Measurements from ENCODE around the gene PTPRN2. TPM values are rescaled to one million over a fixed set of nuclear protein-coding genes. Genes with fewer than 3 reads are reported as not detected.

PTPRN2 gene
- total and polyA plus RNA-seq, 9 of the 15 experiments (the other 6 are each of a cell fraction or from before 2014, with no cell fraction given), result not detected

DNA sequence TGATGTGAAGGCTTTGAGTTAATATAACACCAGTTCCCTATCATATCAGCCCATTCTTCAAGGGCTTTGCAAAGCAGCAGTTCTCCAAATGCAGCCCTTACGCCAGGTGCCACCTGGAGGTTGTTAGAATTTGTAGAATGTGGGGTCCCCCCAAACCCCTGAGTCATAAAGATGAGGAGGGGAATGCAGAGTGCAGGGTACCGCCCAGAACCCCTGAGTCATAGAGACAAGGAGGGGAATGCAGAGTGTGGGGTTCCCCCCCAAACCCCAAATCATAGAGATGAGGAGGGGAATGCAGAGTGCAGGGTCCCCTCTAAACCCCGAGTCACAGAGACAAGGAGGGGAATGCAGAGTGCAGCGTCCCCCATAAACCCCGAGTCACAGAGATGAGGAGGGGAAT, 605.8 kb downstream of the PTPRN2 start:
- DNase-seq (ENCODE audit: extremely low read depth in 1 of 4, low spot score in 3 of 4) (no peak), FAIRE-seq (no peak), ATAC-seq (no peak)
- Histone ChIP-seq H3K27ac (ENCODE audit: extremely low read depth, low read depth, low read length) (no peak overlapping the region), H2AFZ (ENCODE audit: low read depth, low read length) (no peak overlapping the region), H3K36me3 (ENCODE audit: control insufficient read depth, insufficient read depth, low read length) (no peaks in the 10 kb centered on the region), H3K79me2 (ENCODE audit: control insufficient read depth, insufficient read depth, low read length) (no peaks in the 10 kb centered on the region), H3K27me3 (ENCODE audit: control insufficient read depth in 2 of 2, insufficient read depth in 2 of 2, low read length in 2 of 2) (peaks cover 18 to 56% of the 10 kb centered on the region in 2 experiments), H3K9ac (ENCODE audit: insufficient read depth in 1 of 2, low read depth in 2 of 2, low read length in 2 of 2) (no peak overlapping the region), H3K4me3 (no peak overlapping the region), H3K9me3 (replicated peaks; ENCODE audit: control insufficient read depth, insufficient read depth, low read depth, low read length) (no peaks in the 10 kb centered on the region), H3K9me1 (ENCODE audit: control insufficient read depth, insufficient read depth, low read length) (no peaks in the 10 kb centered on the region), H4K20me1 (replicated peaks; ENCODE audit: control insufficient read depth, insufficient read depth, low read length) (peaks cover 11% of the 10 kb centered on the region; the same call in 1 of the 2 replicates), H3K4me1 (replicated peaks in 1 of 2; ENCODE audit: control insufficient read depth in 2 of 2, insufficient read depth in 2 of 2, low read length in 2 of 2) (no peaks in the 10 kb centered on the region), H3K4me2 (ENCODE audit: insufficient read depth, low read length) (no peak overlapping the region)
- ChIA-PET POLR2A (no interaction called here), CTCF (ENCODE audit: low intra/inter-chr PET ratio) (no interaction called here)
- in situ Hi-C loops (cut with MboI) (no loop called here), intact Hi-C loops (cut with micrococcal nuclease) (no loop called here)
- BruUV-seq (replicated peaks), result no TSS peak
- under 1% methylated on average over 5 of the region's 5 CpGs for WGBS (ENCODE audit: insufficient coverage, low coverage, missing lambda C conversion rate)
- no peak for TF ChIP-seq ZNF518B (CRISPR knock-in tag; IDR thresholded peaks at IDR 0.05)
- TF ChIP-seq ZNF75A (CRISPR knock-in tag; IDR thresholded peaks at IDR 0.05), result no peak

GRCh38 chr7:157980774-157981173, 606.8 kb downstream of the PTPRN2 start:
- H3K27me3 ChIP-seq (ENCODE audit: control insufficient read depth in 2 of 2, insufficient read depth in 2 of 2, low read length in 2 of 2), result peaks cover 12 to 54% of the 10 kb centered on the region in 2 experiments; a peak in 4 of 5 replicates
- H3K9ac ChIP-seq (ENCODE audit: insufficient read depth in 1 of 2, low read depth in 2 of 2, low read length in 2 of 2), result no peak overlapping the region
- H3K36me3 ChIP-seq (ENCODE audit: control insufficient read depth, insufficient read depth, low read length), result no peaks in the 10 kb centered on the region
- no peak overlapping the region for H3K27ac ChIP-seq (ENCODE audit: extremely low read depth, low read depth, low read length)
- H3K4me2 ChIP-seq (ENCODE audit: insufficient read depth, low read length), result no peak overlapping the region
- WGBS (ENCODE audit: insufficient coverage, low coverage, missing lambda C conversion rate), result 2% methylated on average over 9 of the region's 9 CpGs
- no peaks in the 10 kb centered on the region for H3K9me1 ChIP-seq (ENCODE audit: control insufficient read depth, insufficient read depth, low read length)
- POLR2A ChIA-PET, result no interaction called here
- H4K20me1 ChIP-seq (replicated peaks; ENCODE audit: control insufficient read depth, insufficient read depth, low read length), result peaks cover 11% of the 10 kb centered on the region; the same call in 1 of the 2 replicates
- in situ Hi-C loops (cut with MboI), result no loop called here
- intact Hi-C loops (cut with micrococcal nuclease), result no loop called here
- BruUV-seq (replicated peaks), result no TSS peak
- no peaks in the 10 kb centered on the region for H3K4me1 ChIP-seq (replicated peaks in 1 of 2; ENCODE audit: control insufficient read depth in 2 of 2, insufficient read depth in 2 of 2, low read length in 2 of 2)
- H3K9me3 ChIP-seq (replicated peaks; ENCODE audit: control insufficient read depth, insufficient read depth, low read depth, low read length), result no peaks in the 10 kb centered on the region
- no peaks in the 10 kb centered on the region for H3K79me2 ChIP-seq (ENCODE audit: control insufficient read depth, insufficient read depth, low read length)
- FAIRE-seq (no peak), DNase-seq (ENCODE audit: extremely low read depth in 1 of 4, low spot score in 3 of 4) (no peak), ATAC-seq (no peak)
- no peak overlapping the region for H2AFZ ChIP-seq (ENCODE audit: low read depth, low read length)
- no peak overlapping the region for H3K4me3 ChIP-seq
- CTCF ChIA-PET (ENCODE audit: low intra/inter-chr PET ratio), result no interaction called here
- TF ChIP-seq RBFOX2 (IDR thresholded peaks at IDR 0.05; ENCODE audit: low read depth, low read length), result no peak
- TF ChIP-seq CUX1 (CRISPR knock-in tag; IDR thresholded peaks at IDR 0.05), result no peak
- TF ChIP-seq HIVEP1 (CRISPR knock-in tag; IDR thresholded peaks at IDR 0.05), result no peak
- no peak for TF ChIP-seq PTTG1 (tag; IDR thresholded peaks at IDR 0.05; ENCODE audit: low read depth)
